ENCODE measurements around the gene VCPKMT.
"Not testable (repeated sequence)": the region's sequence is repeated elsewhere in the genome, so short reads cannot be mapped to it uniquely, and the experiment has no call there.

VCPKMT gene

GRCh38 chr14:50085570-50086320 is 30.6 kb downstream of the VCPKMT start:
- H3K4me3 ChIP-seq (ENCODE audit: low read length), result no peak overlapping the region
- H3K36me3 ChIP-seq (ENCODE audit: control insufficient read depth, insufficient read depth, low read length), result no peaks in the 10 kb centered on the region; the same call in 1 of the 2 replicates
- no peak for DNase-seq (ENCODE audit: low read depth, low spot score)
- H3K4me1 ChIP-seq (ENCODE audit: control insufficient read depth, insufficient read depth, low read length), result no peaks in the 10 kb centered on the region; the same call in 1 of the 2 replicates
- WGBS (ENCODE audit: insufficient coverage, insufficient read length), result no CpG with 5 or more reads among the region's 10 CpGs
- H3K27ac ChIP-seq (ENCODE audit: low read length), result no peak overlapping the region
- no peaks in the 10 kb centered on the region for H3K9me3 ChIP-seq (ENCODE audit: control insufficient read depth, insufficient read depth, low read length)
- no peaks in the 10 kb centered on the region for H3K27me3 ChIP-seq (ENCODE audit: control insufficient read depth, insufficient read depth, low read length)

GRCh38 chr14:50084666-50085065 is 31.7 kb downstream of the VCPKMT start:
- no CpG with 5 or more reads among the region's 3 CpGs for WGBS (ENCODE audit: insufficient coverage, insufficient read length)
- H3K27me3 ChIP-seq (ENCODE audit: control insufficient read depth, insufficient read depth, low read length), result no peaks in the 10 kb centered on the region
- no peak overlapping the region for H3K4me3 ChIP-seq (ENCODE audit: low read length)
- H3K4me1 ChIP-seq (ENCODE audit: control insufficient read depth, insufficient read depth, low read length), result no peaks in the 10 kb centered on the region; the same call in 1 of the 2 replicates
- no peaks in the 10 kb centered on the region; the same call in 1 of the 2 replicates for H3K36me3 ChIP-seq (ENCODE audit: control insufficient read depth, insufficient read depth, low read length)
- no peak overlapping the region for H3K27ac ChIP-seq (ENCODE audit: low read length)
- H3K9me3 ChIP-seq (ENCODE audit: control insufficient read depth, insufficient read depth, low read length), result no peaks in the 10 kb centered on the region
- DNase-seq (ENCODE audit: low read depth, low spot score), result no peak

GRCh38 chr14:50083467-50084337 is 32.7 kb downstream of the VCPKMT start:
- H3K4me3 ChIP-seq (ENCODE audit: low read length), result no peak overlapping the region
- H3K36me3 ChIP-seq (ENCODE audit: control insufficient read depth, insufficient read depth, low read length), result no peaks in the 10 kb centered on the region; the same call in 1 of the 2 replicates
- no peaks in the 10 kb centered on the region for H3K9me3 ChIP-seq (ENCODE audit: control insufficient read depth, insufficient read depth, low read length)
- no peak overlapping the region for H3K27ac ChIP-seq (ENCODE audit: low read length)
- DNase-seq (ENCODE audit: low read depth, low spot score), result no peak
- WGBS (ENCODE audit: insufficient coverage, insufficient read length), result 100% methylated on average over 1 of the region's 17 CpGs
- no peaks in the 10 kb centered on the region for H3K27me3 ChIP-seq (ENCODE audit: control insufficient read depth, insufficient read depth, low read length)
- H3K4me1 ChIP-seq (ENCODE audit: control insufficient read depth, insufficient read depth, low read length), result no peaks in the 10 kb centered on the region; the same call in 1 of the 2 replicates

- no peak for DNase-seq (ENCODE audit: low read depth, low spot score)
- H3K9me3 ChIP-seq (ENCODE audit: control insufficient read depth, insufficient read depth, low read length), result no peaks in the 10 kb centered on the region
- H3K27ac ChIP-seq (ENCODE audit: low read length), result no peak overlapping the region
- no peak overlapping the region for H3K4me3 ChIP-seq (ENCODE audit: low read length)
- H3K4me1 ChIP-seq (ENCODE audit: control insufficient read depth, insufficient read depth, low read length), result no peaks in the 10 kb centered on the region; the same call in 1 of the 2 replicates
- WGBS (ENCODE audit: insufficient coverage, insufficient read length), result 100% methylated on average over 1 of the region's 10 CpGs
- no peaks in the 10 kb centered on the region; the same call in 1 of the 2 replicates for H3K36me3 ChIP-seq (ENCODE audit: control insufficient read depth, insufficient read depth, low read length)
- no peaks in the 10 kb centered on the region for H3K27me3 ChIP-seq (ENCODE audit: control insufficient read depth, insufficient read depth, low read length)
These were observed 33.4 kb downstream of the VCPKMT start for GRCh38 chr14:50082784-50083466.

- no peak overlapping the region for H3K27ac ChIP-seq (ENCODE audit: low read length)
- H3K36me3 ChIP-seq (ENCODE audit: control insufficient read depth, insufficient read depth, low read length), result no peaks in the 10 kb centered on the region; the same call in 1 of the 2 replicates
- H3K4me3 ChIP-seq (ENCODE audit: low read length), result no peak overlapping the region
- H3K27me3 ChIP-seq (ENCODE audit: control insufficient read depth, insufficient read depth, low read length), result no peaks in the 10 kb centered on the region
- DNase-seq (ENCODE audit: low read depth, low spot score), result no peak
- WGBS (ENCODE audit: insufficient coverage, insufficient read length), result no CpG with 5 or more reads among the region's 8 CpGs
- H3K9me3 ChIP-seq (ENCODE audit: control insufficient read depth, insufficient read depth, low read length), result no peaks in the 10 kb centered on the region
- H3K4me1 ChIP-seq (ENCODE audit: control insufficient read depth, insufficient read depth, low read length), result no peaks in the 10 kb centered on the region; the same call in 1 of the 2 replicates
These were observed 34.0 kb downstream of the VCPKMT start for GRCh38 chr14:50082308-50082742.

- H3K36me3 ChIP-seq (ENCODE audit: control insufficient read depth, insufficient read depth, low read length); H3K4me3 ChIP-seq (ENCODE audit: low read length); H3K4me1 ChIP-seq (ENCODE audit: control insufficient read depth, insufficient read depth, low read length); H3K9me3 ChIP-seq (ENCODE audit: control insufficient read depth, insufficient read depth, low read length); H3K27ac ChIP-seq (ENCODE audit: low read length); H3K27me3 ChIP-seq (ENCODE audit: control insufficient read depth, insufficient read depth, low read length); DNase-seq (ENCODE audit: low read depth, low spot score): not testable (repeated sequence)
- no CpG with 5 or more reads among the region's 1 CpG for WGBS (ENCODE audit: insufficient coverage, insufficient read length)
These were observed 37.3 kb downstream of the VCPKMT start for GRCh38 chr14:50079103-50079502.

- DNase-seq (ENCODE audit: low read depth, low spot score); H3K9me3 ChIP-seq (ENCODE audit: control insufficient read depth, insufficient read depth, low read length); H3K27ac ChIP-seq (ENCODE audit: low read length); H3K27me3 ChIP-seq (ENCODE audit: control insufficient read depth, insufficient read depth, low read length); H3K36me3 ChIP-seq (ENCODE audit: control insufficient read depth, insufficient read depth, low read length); H3K4me3 ChIP-seq (ENCODE audit: low read length); H3K4me1 ChIP-seq (ENCODE audit: control insufficient read depth, insufficient read depth, low read length): not testable (repeated sequence)
- no CpG with 5 or more reads among the region's 32 CpGs for WGBS (ENCODE audit: insufficient coverage, insufficient read length)
These were observed 42.7 kb downstream of the VCPKMT start for GRCh38 chr14:50073663-50074062.

- no peak overlapping the region for H3K27ac ChIP-seq (ENCODE audit: low read length)
- H3K27me3 ChIP-seq (ENCODE audit: control insufficient read depth, insufficient read depth, low read length), result no peaks in the 10 kb centered on the region
- no peaks in the 10 kb centered on the region for H3K4me1 ChIP-seq (ENCODE audit: control insufficient read depth, insufficient read depth, low read length)
- DNase-seq (ENCODE audit: low read depth, low spot score), result no peak
- H3K9me3 ChIP-seq (ENCODE audit: control insufficient read depth, insufficient read depth, low read length), result no peaks in the 10 kb centered on the region; the same call in 1 of the 2 replicates
- no peak overlapping the region for H3K4me3 ChIP-seq (ENCODE audit: low read length)
- WGBS (ENCODE audit: insufficient coverage, insufficient read length), result no CpG with 5 or more reads among the region's 1 CpG
- no peaks in the 10 kb centered on the region for H3K36me3 ChIP-seq (ENCODE audit: control insufficient read depth, insufficient read depth, low read length)
These were observed 44.0 kb downstream of the VCPKMT start for GRCh38 chr14:50072395-50072794.

- Histone ChIP-seq H3K36me3 (ENCODE audit: control insufficient read depth, insufficient read depth, low read length) (no peaks in the 10 kb centered on the region), H3K4me3 (ENCODE audit: low read length) (no peak overlapping the region), H3K27me3 (ENCODE audit: control insufficient read depth, insufficient read depth, low read length) (no peaks in the 10 kb centered on the region), H3K27ac (ENCODE audit: low read length) (no peak overlapping the region), H3K9me3 (ENCODE audit: control insufficient read depth, insufficient read depth, low read length) (no peaks in the 10 kb centered on the region; the same call in 1 of the 2 replicates), H3K4me1 (ENCODE audit: control insufficient read depth, insufficient read depth, low read length) (no peaks in the 10 kb centered on the region)
- no CpG with 5 or more reads among the region's 13 CpGs for WGBS (ENCODE audit: insufficient coverage, insufficient read length)
- DNase-seq (ENCODE audit: low read depth, low spot score), result no peak
These were observed 45.4 kb downstream of the VCPKMT start for GRCh38 chr14:50070840-50071548.
